OCI-LY3 (cell line): ENCODE results near the gene CELSR3.

ENCODE experiments used
- CTCF ChIP-seq: fragments of 200-600, 300-600 bp; sonication (generic); IDR thresholded peaks from 2 replicates; pipeline ENCODE4 v1.5.1; 2014; ENCODE audit warnings: antibody characterized with exemption, low read length, low read depth
- EZH2phosphoT487 ChIP-seq: fragments of 200-600 bp; shearing (Covaris generic); IDR thresholded peaks from 2 replicates; pipeline ENCODE4 v1.6.1; 2018; ENCODE audit warnings: antibody characterized with exemption, mixed run types, low read depth

GRCh38 chr3:48686538-48687219 lies 24.0 kb upstream of the CELSR3 start:
- TF ChIP-seq CTCF (no peak), EZH2phosphoT487 (no peak)
